NCI-H1417 (cell line): ENCODE results near the gene AFF1.
A peak's percentile ranks its signal among the peaks of the same experiment; 100 is the strongest.
"Not testable (repeated sequence)": the region's sequence is repeated elsewhere in the genome, so short reads cannot be mapped to it uniquely, and the experiment has no call there.

ENCODE experiments used
- DNase-seq, 3 experiments: peaks; one replicate each; lab custom pipeline; 2025; lab: John Stamatoyannopoulos, UW

AFF1 gene

DNA sequence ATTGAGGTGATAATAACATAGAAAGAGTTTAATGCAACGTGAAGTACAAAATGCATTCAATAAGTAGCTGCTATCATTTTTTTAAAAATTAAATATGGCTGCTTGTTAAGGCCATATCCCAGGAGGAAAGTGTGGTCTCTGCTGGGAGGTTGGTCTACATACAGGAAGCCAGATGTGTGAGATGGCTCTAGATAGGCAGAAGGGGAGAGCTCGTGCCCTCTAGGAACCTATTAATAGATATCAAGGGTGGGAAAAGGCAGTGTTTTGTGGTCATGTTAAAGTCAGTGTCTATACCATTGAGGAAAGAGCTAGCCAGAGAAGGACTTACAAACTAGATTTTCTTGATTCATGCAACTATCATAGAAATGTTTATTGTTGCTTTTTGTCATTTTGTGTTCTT is 145.2 kb downstream of the AFF1 start:
- no peak for DNase-seq

DNA sequence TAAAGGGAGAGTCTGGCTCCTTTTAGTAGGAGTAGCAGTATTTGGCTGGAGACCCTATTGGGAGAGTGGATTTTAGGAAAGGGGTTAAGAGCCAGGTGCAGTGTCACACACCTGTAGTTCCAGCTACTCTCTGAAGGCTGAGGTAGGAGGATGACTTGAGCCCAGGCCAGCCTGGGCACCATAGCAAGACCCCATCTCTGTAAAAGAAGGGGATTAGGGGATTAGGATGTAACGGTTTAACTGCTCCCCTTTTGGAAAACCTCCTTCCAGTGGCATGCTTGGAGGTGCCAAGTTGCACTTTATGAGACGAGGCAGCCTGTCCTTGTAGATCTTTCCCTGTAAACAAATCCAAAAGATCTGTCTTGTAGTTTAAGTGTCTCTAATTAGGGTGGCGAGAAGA is 145.7 kb downstream of the AFF1 start:
- DNase-seq = no peak

DNA sequence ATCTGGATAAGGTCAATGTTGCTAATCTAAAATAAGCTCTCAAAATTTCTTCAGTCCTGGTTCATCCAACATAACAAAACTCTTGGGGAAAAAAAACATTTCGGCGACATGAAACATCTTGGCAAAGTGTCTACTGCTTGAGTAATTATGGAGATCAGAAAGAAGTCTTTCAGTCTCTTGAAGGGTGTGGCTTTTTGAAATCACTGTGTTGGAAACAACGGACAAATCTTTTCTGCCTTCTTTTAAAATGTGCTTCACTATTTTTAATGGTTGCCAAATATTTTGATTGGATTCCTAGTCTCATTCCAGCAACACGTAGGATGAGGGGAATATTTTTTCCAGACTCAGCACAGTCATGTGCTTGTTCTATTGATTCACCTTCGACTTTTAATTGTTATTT is 147.0 kb downstream of the AFF1 start:
- no peak for DNase-seq

DNA sequence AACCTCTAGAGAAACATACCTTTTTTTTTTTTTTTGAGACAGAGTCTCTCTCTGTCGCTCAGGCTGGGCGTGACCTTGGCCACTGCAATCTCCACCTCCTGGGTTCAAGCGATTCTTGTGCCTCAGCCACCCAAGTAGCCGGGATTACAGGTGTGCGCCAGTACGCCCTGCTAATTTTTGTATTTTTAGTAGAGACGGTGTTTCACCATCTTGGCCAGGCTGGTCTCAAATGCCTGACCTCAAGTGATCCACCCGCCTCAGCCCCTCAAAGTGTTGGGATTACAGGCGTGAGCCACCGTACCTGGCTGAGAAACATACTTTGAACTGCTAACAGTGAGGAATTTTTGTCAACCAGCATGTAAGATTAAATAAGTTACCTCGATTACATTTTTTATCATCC is 150.9 kb downstream of the AFF1 start:
- DNase-seq = not testable (repeated sequence)

DNA sequence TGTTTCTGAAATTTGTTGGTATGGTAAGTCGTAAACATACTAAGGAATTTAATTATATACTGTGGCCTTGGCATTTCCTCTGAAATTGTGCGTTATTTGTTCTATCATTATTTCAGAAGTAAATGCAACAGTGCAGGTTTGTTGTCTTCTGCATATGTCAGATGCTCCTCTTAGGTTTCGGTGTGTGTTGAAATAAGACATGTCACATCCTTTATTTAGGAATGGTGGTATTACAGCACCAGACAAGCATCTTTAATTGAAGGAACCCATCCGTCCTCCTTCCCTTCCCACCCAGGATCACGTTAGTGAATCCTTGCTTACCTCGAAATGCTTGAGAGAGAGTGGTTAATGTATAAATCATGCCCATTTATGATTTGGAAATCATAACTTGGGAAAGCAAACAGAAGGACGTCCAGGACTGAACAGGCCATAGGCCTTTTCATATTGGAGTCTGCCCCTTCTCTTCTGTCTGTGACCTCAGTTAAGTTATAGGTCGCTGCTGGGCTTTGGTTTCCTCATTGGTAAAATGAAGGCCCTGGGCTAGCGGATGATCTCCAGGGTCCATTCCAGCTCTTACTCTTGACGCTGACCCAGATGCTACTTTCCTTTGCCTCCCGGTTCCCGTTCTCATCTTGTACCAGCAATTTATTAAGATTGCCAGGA is 151.5 kb downstream of the AFF1 start:
- DNase-seq = no peak

GRCh38 chr4:87087015-87087414 is 152.2 kb downstream of the AFF1 start:
- no peak for DNase-seq

GRCh38 chr4:87087420-87087819 is 152.6 kb downstream of the AFF1 start:
- DNase-seq = no peak

DNA sequence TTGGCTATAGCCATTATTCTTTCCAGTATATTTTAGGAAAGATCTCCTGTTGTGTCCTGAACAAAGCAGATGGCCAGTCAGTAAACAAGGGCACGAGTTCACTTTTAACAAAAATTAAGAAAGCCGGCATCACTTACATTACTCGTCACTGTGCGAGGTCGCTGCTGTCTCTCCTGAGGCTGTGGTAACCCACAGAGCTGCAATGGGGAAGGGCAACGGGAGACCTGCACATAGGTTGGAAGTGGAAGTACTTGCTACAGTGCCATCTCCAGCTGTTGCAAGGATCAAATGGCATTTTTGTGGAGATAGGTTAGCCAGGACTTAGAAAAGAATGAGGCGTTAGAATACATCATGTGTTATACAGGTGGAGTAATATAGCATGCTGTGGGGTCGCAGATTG is 153.4 kb downstream of the AFF1 start:
- no peak for DNase-seq

DNA sequence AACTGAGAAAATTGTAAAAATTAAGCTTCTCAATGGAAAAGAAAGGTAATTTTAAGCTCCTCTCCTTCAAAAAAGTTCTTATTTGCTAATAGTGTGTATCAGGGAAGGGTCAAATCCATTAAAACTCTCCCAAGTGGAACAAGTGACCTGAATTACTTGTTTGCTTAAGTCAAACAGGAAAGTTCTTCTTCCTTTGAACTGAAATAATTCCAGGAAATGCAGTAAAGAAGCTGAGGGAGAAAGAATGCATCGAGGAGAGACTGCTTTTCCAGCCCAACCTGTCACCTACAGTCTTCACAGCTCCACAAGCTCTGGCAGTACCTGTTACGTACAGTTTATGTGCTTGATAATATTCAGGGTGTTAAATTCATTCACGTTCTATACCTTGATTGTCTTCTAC is 154.6 kb downstream of the AFF1 start:
- DNase-seq = no peak

GRCh38 chr4:87090305-87090704 is 155.5 kb downstream of the AFF1 start:
- DNase-seq = no peak

DNA sequence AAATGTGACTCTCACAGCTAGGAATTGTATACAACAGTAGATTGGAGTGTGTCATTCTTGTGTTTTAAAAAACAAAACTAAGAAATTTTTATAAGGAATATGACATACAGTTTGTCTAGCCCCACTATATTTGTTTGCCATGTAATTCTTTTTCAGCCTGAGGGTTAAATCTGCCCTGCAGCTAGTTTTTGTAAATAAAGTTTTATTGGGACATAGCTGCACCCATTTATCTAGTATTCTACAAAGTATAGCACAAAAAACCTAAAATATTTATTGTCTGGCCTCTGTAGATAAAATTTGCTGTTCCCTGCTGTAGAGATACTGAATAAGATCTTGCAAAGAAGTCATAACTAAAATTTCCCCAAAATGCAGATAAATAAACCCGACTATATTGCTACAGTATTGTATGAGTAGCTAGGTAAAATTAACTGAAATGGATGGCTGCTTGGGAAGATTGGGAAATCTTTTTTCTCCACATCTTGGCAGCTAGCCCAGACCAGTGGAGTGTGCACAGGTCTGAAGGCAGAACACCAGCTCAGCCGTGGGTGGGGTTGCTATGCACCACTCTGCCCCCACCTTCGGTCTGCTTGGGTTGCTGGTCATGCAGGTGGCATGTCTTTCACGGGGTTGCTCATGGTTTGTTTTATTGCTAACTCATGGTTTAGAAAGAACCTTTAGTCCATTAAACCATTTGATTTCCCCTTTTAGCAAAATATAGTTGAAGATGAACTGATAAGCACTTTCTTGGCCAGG is 157.8 kb downstream of the AFF1 start:
- DNase-seq = peak; percentile 33 to 90 (median 66)

GRCh38 chr4:87093443-87094123 is 158.8 kb downstream of the AFF1 start:
- peak; percentile 39 to 79 (median 63) for DNase-seq

DNA sequence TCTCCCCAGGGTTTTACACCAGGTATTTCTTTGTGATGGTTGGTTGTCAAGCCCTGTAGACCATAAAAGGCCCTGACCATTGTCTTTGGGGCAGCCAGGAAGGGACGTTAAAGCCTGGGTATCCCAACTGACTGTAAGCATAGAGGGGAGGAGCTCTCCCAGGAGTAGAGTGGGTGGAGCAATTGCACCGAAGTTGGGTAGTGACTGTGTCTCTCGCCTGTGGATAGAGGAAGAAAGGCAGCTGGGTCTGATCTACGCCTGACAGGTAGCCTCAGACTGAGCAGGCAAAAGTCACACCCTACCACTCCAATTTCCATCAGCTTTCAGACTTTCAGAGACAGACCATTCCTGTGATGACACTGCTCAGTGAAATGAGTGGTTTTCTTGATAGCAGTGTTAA is 162.3 kb downstream of the AFF1 start:
- DNase-seq = no peak

GRCh38 chr4:87100168-87100567 is 165.4 kb downstream of the AFF1 start:
- no peak for DNase-seq

DNA sequence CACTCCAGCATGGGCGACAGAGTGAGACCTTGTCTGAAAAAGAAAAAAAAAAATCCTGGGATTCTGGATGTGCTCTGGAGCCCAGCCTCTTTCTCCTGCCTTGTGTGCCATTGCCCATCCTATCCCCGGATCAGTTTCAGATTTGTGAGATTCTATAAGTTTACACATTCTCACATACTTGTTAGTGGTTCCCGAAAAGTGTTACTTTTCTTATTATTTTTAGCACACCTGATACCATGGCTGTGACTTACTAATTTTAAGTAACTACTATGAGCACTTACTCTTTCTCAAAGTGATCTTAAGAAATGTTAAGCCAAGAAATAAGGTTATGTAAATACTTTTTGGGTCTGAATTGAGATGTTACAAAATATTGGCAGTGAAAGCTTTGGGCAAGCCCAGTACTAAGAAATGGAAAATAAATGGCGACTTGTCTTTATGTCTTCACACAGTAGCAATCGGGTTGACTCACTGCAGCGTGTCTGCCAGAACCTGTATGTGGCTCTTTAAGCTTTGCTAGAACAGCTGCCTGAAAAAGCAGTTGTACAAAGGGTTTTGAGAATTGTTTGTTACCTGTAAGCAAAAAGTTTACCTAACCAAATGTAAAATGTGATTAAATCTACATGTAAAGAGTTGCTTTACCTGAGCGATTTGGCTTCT is 166.9 kb downstream of the AFF1 start:
- DNase-seq = no peak

GRCh38 chr4:87103086-87103485 is 168.3 kb downstream of the AFF1 start:
- DNase-seq = no peak

DNA sequence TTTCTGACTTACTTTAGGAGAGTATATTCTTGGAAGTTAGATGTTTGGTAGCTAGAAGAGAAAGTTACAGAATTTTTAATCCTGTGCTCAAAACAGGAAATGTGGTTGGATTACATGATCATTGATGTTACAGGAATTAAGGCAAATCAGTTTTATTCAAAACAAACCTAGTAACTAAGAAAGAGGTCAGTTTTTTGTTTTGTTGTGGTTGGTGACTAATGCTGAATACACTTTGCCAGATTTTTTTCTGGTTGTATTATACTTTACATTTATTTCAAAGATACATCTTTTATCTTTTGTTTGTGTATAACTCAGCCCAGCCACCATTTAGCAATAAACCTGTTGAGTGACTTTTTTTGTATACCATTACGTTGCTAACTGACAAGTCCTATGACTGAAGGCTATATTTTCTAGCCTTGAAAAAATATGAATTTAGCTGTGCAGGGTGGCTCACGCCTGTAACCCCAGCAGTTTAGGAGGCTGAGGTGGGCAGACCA is 168.9 kb downstream of the AFF1 start:
- DNase-seq = no peak

- DNase-seq = no peak
Measured at GRCh38 chr4:87105101-87105845, 170.5 kb downstream of the AFF1 start.

DNA sequence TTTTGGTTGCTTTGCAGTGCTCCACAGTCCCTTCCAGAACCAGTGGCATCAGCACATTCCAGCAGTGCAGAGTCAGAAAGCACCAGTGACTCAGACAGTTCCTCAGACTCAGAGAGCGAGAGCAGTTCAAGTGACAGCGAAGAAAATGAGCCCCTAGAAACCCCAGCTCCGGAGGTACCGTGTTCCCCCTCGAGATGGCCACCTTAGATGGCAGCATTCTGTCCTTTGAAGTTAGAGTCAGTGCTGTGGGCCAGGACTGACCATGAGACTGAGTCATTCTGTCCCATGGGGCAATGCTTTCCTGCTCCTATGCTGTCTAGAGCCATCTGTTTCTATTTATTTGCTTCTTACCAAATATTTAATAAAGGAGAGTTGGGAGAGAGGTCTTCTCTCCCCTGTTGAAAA is 173.3 kb downstream of the AFF1 start:
- no peak for DNase-seq

GRCh38 chr4:87109121-87109520 is 174.3 kb downstream of the AFF1 start:
- peak in 1 of 3 experiments; percentile 16 for DNase-seq

- DNase-seq = no peak
Measured at GRCh38 chr4:87109945-87110344, 175.1 kb downstream of the AFF1 start.

- DNase-seq = no peak
Measured at GRCh38 chr4:87112063-87112462, 177.3 kb downstream of the AFF1 start.
